HTR-8/SVneo (cell line): Measurements from ENCODE around the gene GREB1L.
"Not testable (repeated sequence)": the region's sequence is repeated elsewhere in the genome, so short reads cannot be mapped to it uniquely, and the experiment has no call there.

Experiments
- DNase-seq: peaks from one replicate; pipeline ENCODE4 v3.0.0; 2011; ENCODE audit warnings: low spot score, mixed read lengths; ENCODE audit not compliant: insufficient read length
- FAIRE-seq: peaks from 2 replicates; lab custom pipeline; 2011; peaks lifted over from hg19 to GRCh38; lab: Jason Lieb, UNC

The GREB1L gene

GRCh38 chr18:21359746-21360145 lies 117.7 kb downstream of the GREB1L start:
- FAIRE-seq: no peak
- peak; percentile 47 for DNase-seq

- FAIRE-seq (no peak), DNase-seq (peak; percentile 62)
These were observed 119.4 kb downstream of the GREB1L start for GRCh38 chr18:21361307-21361880.

- DNase-seq: no peak
- no peak for FAIRE-seq
These were observed 120.8 kb downstream of the GREB1L start for GRCh38 chr18:21362831-21363230.

- DNase-seq (no peak), FAIRE-seq (peak; percentile 9)
These were observed 121.3 kb downstream of the GREB1L start for GRCh38 chr18:21363348-21363747.

- DNase-seq: no peak
- FAIRE-seq: no peak
These were observed 122.4 kb downstream of the GREB1L start for GRCh38 chr18:21364471-21364870.

GRCh38 chr18:21366896-21367295 lies 124.9 kb downstream of the GREB1L start:
- FAIRE-seq (no peak), DNase-seq (no peak)

GRCh38 chr18:21369146-21369545 lies 127.1 kb downstream of the GREB1L start:
- DNase-seq (no peak), FAIRE-seq (no peak)

GRCh38 chr18:21369597-21369996 lies 127.6 kb downstream of the GREB1L start:
- DNase-seq, FAIRE-seq: not testable (repeated sequence)

- FAIRE-seq: no peak
- DNase-seq: no peak
These were observed 141.0 kb downstream of the GREB1L start for GRCh38 chr18:21383031-21383430.

GRCh38 chr18:21386523-21387240 lies 144.7 kb downstream of the GREB1L start:
- DNase-seq: no peak
- FAIRE-seq: no peak

- DNase-seq: no peak
- no peak for FAIRE-seq
These were observed 145.9 kb downstream of the GREB1L start for GRCh38 chr18:21387886-21388285.

GRCh38 chr18:21389283-21389682 lies 147.3 kb downstream of the GREB1L start:
- FAIRE-seq: no peak

GRCh38 chr18:21389903-21390302 lies 147.9 kb downstream of the GREB1L start:
- no peak for FAIRE-seq

More at GRCh38 chr18:21389283-21389682, 147.3 kb downstream of the GREB1L start:
- DNase-seq: no peak

GRCh38 chr18:21391074-21391673 lies 149.1 kb downstream of the GREB1L start:
- DNase-seq: no peak

More at GRCh38 chr18:21389903-21390302, 147.9 kb downstream of the GREB1L start:
- no peak for DNase-seq

GRCh38 chr18:21393986-21394385 lies 152.0 kb downstream of the GREB1L start:
- DNase-seq: no peak
- FAIRE-seq: no peak

More at GRCh38 chr18:21391074-21391673, 149.1 kb downstream of the GREB1L start:
- FAIRE-seq: peak; percentile 72

- DNase-seq: no peak
- no peak for FAIRE-seq
These were observed 156.1 kb downstream of the GREB1L start for GRCh38 chr18:21398121-21398520.

GRCh38 chr18:21402272-21402671 lies 160.2 kb downstream of the GREB1L start:
- FAIRE-seq: no peak
- DNase-seq: no peak

- FAIRE-seq (no peak), DNase-seq (no peak)
These were observed 162.4 kb downstream of the GREB1L start for GRCh38 chr18:21404426-21404825.

GRCh38 chr18:21406116-21406515 lies 164.1 kb downstream of the GREB1L start:
- FAIRE-seq: no peak
- no peak for DNase-seq

GRCh38 chr18:21408681-21409080 lies 166.6 kb downstream of the GREB1L start:
- DNase-seq: no peak

GRCh38 chr18:21433436-21433835 lies 191.4 kb downstream of the GREB1L start:
- no peak for DNase-seq
- peak; percentile 28 for FAIRE-seq

More at GRCh38 chr18:21408681-21409080, 166.6 kb downstream of the GREB1L start:
- FAIRE-seq: no peak
